Right hindlimb (tissue), 1 donor: Measurements from ENCODE around the gene HSDL2.
"Not testable (repeated sequence)": the region's sequence is repeated elsewhere in the genome, so short reads cannot be mapped to it uniquely, and the experiment has no call there.

Experiments
- DNase-seq: peaks from one replicate; pipeline ENCODE4 v3.0.0-alpha.2; 2018

HSDL2 gene

GRCh38 chr9:112380102-112380824 lies at the start of gene HSDL2:
HSDL2 (plus strand) TSS chr9:112380108; CDS start chr9:112380164, 56 bp downstream.
- no peak for DNase-seq

- no peak for DNase-seq
Measured at GRCh38 chr9:112331674-112331952, 48.3 kb upstream of the HSDL2 start.

DNA sequence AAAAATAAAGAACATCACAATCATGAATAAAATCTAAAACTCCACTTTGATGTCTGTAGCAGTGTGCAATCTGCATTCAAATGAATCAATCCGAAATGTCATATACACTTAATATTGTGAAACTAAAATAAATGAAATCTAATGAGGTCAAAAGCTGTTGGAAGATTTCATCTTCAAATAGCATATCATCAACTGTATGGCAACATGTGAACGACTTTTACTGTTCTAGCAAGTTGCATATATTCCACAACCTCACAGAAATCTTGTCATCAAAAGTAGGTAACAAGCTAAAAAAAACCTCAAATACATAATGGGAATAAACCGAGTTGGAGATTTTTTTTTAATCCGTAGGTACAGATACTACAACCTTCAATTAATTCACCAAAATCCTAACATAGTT lies 47.7 kb upstream of the HSDL2 start:
- no peak for DNase-seq

- no peak for DNase-seq
Measured at GRCh38 chr9:112332674-112332976, 47.3 kb upstream of the HSDL2 start.

DNA sequence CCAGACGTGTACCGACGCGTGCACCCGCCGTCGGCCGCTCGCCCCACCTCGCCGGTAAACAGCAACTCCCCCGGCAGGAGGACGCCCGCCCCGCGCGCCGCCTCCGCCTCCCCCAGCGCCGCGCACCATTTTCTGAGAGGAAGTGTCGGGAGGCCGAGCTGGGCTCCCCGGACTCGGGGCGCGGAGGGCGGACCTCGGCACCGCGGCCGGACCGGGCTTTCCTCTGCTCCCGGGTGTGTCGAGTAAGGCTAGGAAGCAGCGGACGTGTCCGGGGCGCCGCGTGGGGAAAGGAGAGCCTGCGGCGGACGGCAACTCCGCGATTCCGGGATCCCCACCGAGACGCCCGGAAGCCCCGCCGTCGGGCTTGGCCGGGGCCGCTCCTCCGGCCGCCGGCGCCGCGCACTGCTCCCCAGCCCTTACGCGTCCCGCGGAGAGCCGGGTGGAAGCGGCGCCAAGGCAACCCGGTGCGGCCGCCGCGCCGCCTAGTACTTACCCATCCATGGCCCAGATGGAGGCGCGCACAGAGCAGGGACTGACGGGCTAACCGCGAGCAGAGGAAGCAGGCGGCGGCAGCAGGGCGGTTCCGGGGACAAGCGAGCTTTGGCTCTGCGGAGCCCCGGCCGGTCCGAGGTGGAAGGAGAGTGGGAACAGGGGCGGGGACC lies 46.8 kb upstream of the HSDL2 start, which contains the start of gene PTBP3:
Gene PTBP3, minus strand, starts transcription at position 643 of the 662 bp plus-strand sequence. CDS start 35,754 bp downstream, outside the sequence.
- peak; percentile 85 for DNase-seq

DNA sequence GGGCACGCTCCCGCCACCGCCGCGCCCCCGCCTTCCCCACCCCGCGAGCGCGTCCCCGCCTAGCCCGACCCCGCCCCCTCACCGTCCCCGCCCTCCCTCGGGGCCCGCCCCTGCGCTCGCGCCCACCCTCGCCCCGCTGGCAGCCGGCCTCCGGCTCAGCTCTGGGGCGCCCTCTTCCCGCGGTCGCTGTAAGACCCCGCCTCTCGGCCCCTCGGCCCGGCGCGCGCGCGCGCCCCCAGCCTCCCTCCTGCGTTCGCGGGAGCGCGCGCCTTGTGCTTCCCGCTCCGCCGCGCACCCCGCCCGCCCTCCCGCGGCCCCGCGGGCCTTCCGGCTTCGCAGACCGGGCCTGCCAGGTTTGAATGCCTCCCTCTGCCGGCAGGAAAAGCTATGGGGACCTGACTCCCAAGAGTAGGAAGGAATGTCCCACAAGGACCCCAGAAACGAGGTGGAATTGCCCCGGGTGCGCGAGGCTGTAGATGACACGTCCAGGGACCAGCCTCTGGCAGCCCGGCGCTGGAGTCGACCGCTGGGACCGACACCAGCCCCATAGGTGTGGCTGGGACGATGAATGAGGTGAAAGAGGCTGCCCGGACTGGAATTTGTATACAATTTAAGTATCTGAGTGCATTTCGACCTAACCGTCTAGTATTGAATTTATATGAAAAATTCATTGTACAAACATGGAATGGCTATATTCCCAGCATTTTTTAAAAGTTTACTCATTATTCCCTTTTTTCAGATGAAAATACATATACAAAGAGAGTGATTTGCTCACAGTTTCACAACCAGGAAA lies 46.1 kb upstream of the HSDL2 start:
- peak; percentile 96 for DNase-seq

DNA sequence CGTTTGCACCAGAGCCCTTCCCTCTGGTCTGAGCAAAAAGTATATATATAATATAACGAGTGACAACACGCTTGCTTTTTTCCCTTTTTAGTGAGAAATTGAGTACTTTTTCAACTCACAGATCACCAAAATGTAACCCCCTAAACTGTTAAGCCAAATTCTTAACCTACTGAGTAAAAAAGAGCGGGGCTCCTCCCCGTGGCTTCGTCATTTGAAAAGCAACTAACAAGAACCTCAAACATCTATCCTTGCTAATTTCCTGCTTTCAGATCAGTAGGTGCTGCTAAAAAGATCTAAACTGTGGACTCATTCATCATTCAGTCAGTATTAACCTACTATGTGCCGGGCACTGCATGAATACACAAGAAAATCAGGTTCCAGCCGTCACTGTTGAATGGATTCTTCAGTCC lies 45.5 kb upstream of the HSDL2 start:
- peak; percentile 37 for DNase-seq

- DNase-seq = no peak
Measured at GRCh38 chr9:112337547-112337946, 42.4 kb upstream of the HSDL2 start.

DNA sequence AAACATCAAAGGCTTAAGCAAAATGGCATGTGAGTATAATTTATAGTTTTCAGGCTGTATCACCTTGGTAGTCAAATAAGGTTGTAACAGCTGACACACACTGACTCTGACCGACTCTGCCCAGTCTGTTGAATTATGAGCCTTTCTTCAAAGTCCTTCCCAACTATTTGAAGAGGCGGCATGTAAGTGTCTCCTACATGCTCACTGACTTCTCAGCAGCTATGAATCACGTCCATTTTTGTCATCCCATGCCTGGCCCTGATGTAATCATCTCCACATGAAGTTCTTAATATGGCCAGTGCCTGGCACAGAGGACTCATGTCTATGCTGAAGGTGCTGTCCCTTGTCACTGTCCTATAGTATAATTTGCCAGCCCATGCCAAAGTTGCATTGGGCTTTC lies 41.3 kb upstream of the HSDL2 start:
- no peak for DNase-seq

GRCh38 chr9:112339886-112340285 lies 40.0 kb upstream of the HSDL2 start:
- no peak for DNase-seq

GRCh38 chr9:112341730-112342129 lies 38.2 kb upstream of the HSDL2 start:
- DNase-seq = no peak

DNA sequence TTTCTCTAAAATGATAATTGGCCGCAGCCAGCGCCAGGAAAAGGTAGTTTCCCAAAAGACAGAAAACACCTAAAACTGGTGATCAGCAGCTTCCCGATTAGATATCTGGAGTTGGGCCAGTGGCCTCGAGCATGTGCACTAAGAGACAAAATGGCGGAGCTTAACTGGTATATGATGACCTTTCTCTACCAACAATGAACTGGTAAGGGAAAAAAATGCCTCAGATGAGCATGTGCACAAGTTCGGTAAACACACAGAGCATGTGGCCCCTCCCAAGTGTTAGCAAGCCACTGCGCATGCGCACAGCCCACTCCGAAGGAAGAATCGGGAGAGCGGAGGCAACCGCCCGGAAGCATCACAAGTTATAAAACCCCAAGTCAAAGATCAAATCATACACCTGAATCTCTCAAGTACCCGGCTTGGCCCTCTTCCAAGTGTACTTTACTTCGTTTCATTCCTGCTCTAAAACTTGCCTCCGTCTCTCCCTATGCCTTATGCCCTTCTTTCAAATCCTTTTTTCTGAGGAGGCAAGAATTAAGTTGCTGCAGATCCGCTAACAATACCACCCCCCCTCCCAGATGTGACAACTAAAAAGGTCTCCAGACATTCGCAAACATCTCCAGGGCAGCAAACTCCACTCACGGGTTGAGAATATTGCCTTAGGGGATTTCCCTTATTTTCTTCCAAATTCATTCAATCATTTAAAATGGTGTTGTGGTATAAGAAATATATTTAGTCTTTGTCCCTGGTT lies 31.5 kb upstream of the HSDL2 start:
- peak; percentile 79 for DNase-seq

- no peak for DNase-seq
Measured at GRCh38 chr9:112349008-112349333, 30.9 kb upstream of the HSDL2 start.

- no peak for DNase-seq
Measured at GRCh38 chr9:112351184-112351583, 28.7 kb upstream of the HSDL2 start.

GRCh38 chr9:112352209-112352608 lies 27.7 kb upstream of the HSDL2 start:
- no peak for DNase-seq

GRCh38 chr9:112354081-112354743 lies 25.7 kb upstream of the HSDL2 start:
- no peak for DNase-seq

GRCh38 chr9:112355427-112355897 lies 24.4 kb upstream of the HSDL2 start:
- DNase-seq = no peak

GRCh38 chr9:112360047-112360804 lies 19.7 kb upstream of the HSDL2 start:
- no peak for DNase-seq

DNA sequence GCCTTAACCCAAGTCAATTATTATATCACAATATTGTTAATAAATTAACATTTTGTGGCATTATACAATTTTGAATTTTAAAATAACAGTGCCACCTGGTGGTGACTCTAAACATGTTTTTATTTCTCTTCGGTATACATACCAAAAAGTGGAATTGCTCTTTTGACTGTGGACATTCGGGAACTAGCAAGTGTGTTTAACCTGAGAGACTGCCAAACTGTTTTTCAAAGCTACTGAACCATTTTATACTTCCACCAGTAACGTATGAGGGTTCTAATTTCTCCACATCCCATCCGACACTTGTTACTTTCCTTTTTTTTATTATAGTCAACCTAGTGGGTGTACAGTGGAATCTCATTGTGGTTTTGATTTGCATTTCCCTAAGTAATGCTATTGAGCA lies 18.3 kb upstream of the HSDL2 start:
- DNase-seq = no peak

- no peak for DNase-seq
Measured at GRCh38 chr9:112364761-112365160, 15.1 kb upstream of the HSDL2 start.

GRCh38 chr9:112365257-112365656 lies 14.7 kb upstream of the HSDL2 start:
- not testable (repeated sequence) for DNase-seq

DNA sequence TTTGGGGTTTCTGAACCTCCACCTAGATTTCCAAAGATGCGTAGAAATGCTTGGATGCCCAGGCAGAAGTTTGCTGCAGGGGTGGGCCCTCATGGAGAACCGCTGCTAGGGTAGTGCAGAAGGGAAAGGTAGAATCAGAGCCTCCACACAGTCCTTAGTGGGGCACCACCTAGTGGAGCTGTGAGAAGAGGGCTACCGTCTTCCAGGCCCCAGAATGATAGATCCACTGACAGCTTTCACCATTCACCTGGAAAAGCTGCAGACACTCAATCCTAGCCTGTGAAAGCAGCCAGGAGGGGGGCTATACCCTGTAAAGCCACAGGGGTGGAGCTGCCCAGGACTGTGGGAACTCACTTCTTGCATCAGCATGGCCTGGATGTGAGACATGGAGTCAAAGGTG lies 13.3 kb upstream of the HSDL2 start:
- no peak for DNase-seq
